GM23338 (cell line): ENCODE measurements around the gene HAT1. TPM values are rescaled to one million over a fixed set of nuclear protein-coding genes. Genes with fewer than 3 reads are reported as not detected.

ENCODE experiments used
- ATAC-seq: fragments of 200-7000 bp; cut with Tn5 transposase; 3 replicates; pipeline ENCODE4 v1.9.1; 2020
- DNase-seq: peaks from one replicate; pipeline ENCODE4 v3.0.0-alpha.2; 2015; ENCODE audit warnings: low spot score
- H2AFZ ChIP-seq: fragments of 200-600 bp; sonication (generic); 2 replicates; pipeline ENCODE4 v1.8.0; 2016; ENCODE audit warnings: antibody characterized with exemption, mild to moderate bottlenecking, moderate library complexity
- H3F3A ChIP-seq: fragments of 200-600 bp; sonication (generic); replicated peaks from 2 replicates; pipeline ENCODE4 v1.8.0; 2017; ENCODE audit warnings: antibody characterized with exemption, mixed run types, low read depth
- H3K27ac ChIP-seq: fragments of 200-600 bp; sonication (generic); 2 replicates; pipeline ENCODE4 v1.6.1; 2016; ENCODE audit warnings: low read depth
- H3K27me3 ChIP-seq: fragments of 200-600 bp; sonication (generic); 2 replicates; pipeline ENCODE4 v1.8.0; 2016; ENCODE audit warnings: mild to moderate bottlenecking, mixed run types, moderate library complexity; ENCODE audit not compliant: insufficient read depth
- H3K36me3 ChIP-seq: fragments of 200-600 bp; sonication (generic); 2 replicates; pipeline ENCODE4 v1.8.0; 2016; ENCODE audit warnings: mild to moderate bottlenecking; ENCODE audit not compliant: insufficient read depth
- H3K4me1 ChIP-seq: fragments of 200-600 bp; sonication (generic); 2 replicates; pipeline ENCODE4 v1.8.0; 2016; ENCODE audit warnings: mild to moderate bottlenecking, moderate library complexity; ENCODE audit not compliant: insufficient read depth
- H3K4me2 ChIP-seq: fragments of 200-600 bp; sonication (generic); 2 replicates; pipeline ENCODE4 v1.7.1; 2017; ENCODE audit warnings: mixed run types
- H3K4me3 ChIP-seq: fragments of 200-600 bp; sonication (generic); 2 replicates; pipeline ENCODE4 v1.6.1; 2016; ENCODE audit warnings: mixed run types
- H3K79me2 ChIP-seq: fragments of 200-600 bp; sonication (generic); replicated peaks from 2 replicates; pipeline ENCODE4 v1.8.0; 2017; ENCODE audit warnings: mild to moderate bottlenecking; ENCODE audit not compliant: insufficient read depth
- H3K9me2 ChIP-seq: fragments of 200-600 bp; sonication (generic); 2 replicates; pipeline ENCODE4 v1.8.0; 2017; ENCODE audit not compliant: insufficient read depth
- H4K20me1 ChIP-seq: fragments of 200-600 bp; sonication (generic); replicated peaks from 2 replicates; pipeline ENCODE4 v1.8.0; 2017; ENCODE audit warnings: mild to moderate bottlenecking; ENCODE audit not compliant: insufficient read depth
- H3K27ac Mint-ChIP-seq: 2 replicates; pipeline ENCODE4 v1.8.0; 2020; ENCODE audit warnings: inconsistent platforms, mild to moderate bottlenecking, moderate library complexity, mixed read lengths
- H3K27me3 Mint-ChIP-seq: 3 replicates; pipeline ENCODE4 v1.8.0; 2022; ENCODE audit warnings: low read depth, mild to moderate bottlenecking, moderate library complexity, mixed read lengths, inconsistent platforms; ENCODE audit not compliant: insufficient read depth, poor library complexity
- H3K36me3 Mint-ChIP-seq: 3 replicates; pipeline ENCODE4 v1.8.0; 2021; ENCODE audit warnings: low read depth, mild to moderate bottlenecking, inconsistent platforms, moderate library complexity, mixed read lengths
- H3K4me1 Mint-ChIP-seq: 3 replicates; pipeline ENCODE4 v1.8.0; 2020; ENCODE audit warnings: mild to moderate bottlenecking, inconsistent platforms, mixed read lengths
- H3K4me3 Mint-ChIP-seq: 3 replicates; pipeline ENCODE4 v1.8.0; 2021; ENCODE audit warnings: moderate library complexity, mild to moderate bottlenecking, inconsistent platforms, mixed read lengths
- H3K9me3 Mint-ChIP-seq: 3 replicates; pipeline ENCODE4 v1.8.0; 2020; ENCODE audit warnings: moderate library complexity, mild to moderate bottlenecking, inconsistent platforms, mixed read lengths
- CREB1 ChIP-seq: fragments of 250-450 bp; sonication (Bioruptor Pico); IDR thresholded peaks from 2 replicates; pipeline ENCODE4 v1.5.0; 2020; ENCODE audit warnings: low read depth, mild to moderate bottlenecking, moderate library complexity
- EZH2 ChIP-seq: fragments of 200-600 bp; sonication (generic); IDR thresholded peaks from one replicate; pipeline ENCODE4 v1.8.0; 2017; ENCODE audit warnings: antibody characterized with exemption, mild to moderate bottlenecking, low read depth; ENCODE audit not compliant: unreplicated experiment
- EZH2phosphoT487 ChIP-seq: fragments of 200-600 bp; sonication (generic); IDR thresholded peaks from one replicate; pipeline ENCODE4 v1.8.1; 2018; ENCODE audit warnings: antibody characterized with exemption; ENCODE audit not compliant: unreplicated experiment
- JUNB ChIP-seq: IDR thresholded peaks from one replicate; pipeline ENCODE4 v1.6.1; 2016; ENCODE audit warnings: antibody characterized with exemption; ENCODE audit not compliant: unreplicated experiment
- NANOG ChIP-seq: IDR thresholded peaks from 2 replicates; pipeline ENCODE4 v1.6.1; 2016; ENCODE audit warnings: antibody characterized with exemption, borderline replicate concordance
- POLR2AphosphoS5 ChIP-seq: IDR thresholded peaks from 2 replicates; pipeline ENCODE4 v1.6.1; 2016; ENCODE audit warnings: antibody characterized with exemption, low read depth
- STAT1 ChIP-seq: IDR thresholded peaks from one replicate; pipeline ENCODE4 v1.6.1; 2016; ENCODE audit warnings: antibody characterized with exemption; ENCODE audit not compliant: unreplicated experiment
- ZNF114 ChIP-seq: fragments of 250-450 bp; sonication (Bioruptor Pico); IDR thresholded peaks from 2 replicates; pipeline ENCODE4 v1.5.0; 2020; ENCODE audit warnings: mild to moderate bottlenecking, moderate library complexity
- ZNF331 ChIP-seq: fragments of 250-450 bp; sonication (Bioruptor Pico); IDR thresholded peaks from 2 replicates; pipeline ENCODE4 v1.5.0; 2020; ENCODE audit warnings: low read depth, mild to moderate bottlenecking, moderate library complexity
- polyA plus RNA-seq: library from polyadenylated mRNA; unstranded; fragments of >200 nt; fragmentation: Nextera tagmentation; extraction: Ambion mirVana; gene quantifications from 2 replicates; pipeline ENCODE4 v1.2.1, GENCODE V29; 2016
- total RNA-seq: library from RNA; depleted of rRNA; stranded (reverse); fragments of >200 nt; shearing (Covaris generic); gene quantifications from 2 replicates; pipeline ENCODE4 v1.2.3, GENCODE V29; 2014
- TF ChIP-seq, protein P1 (sequence below), 2 experiments: fragments of 200-600 bp in 1 of 2; sonication (generic) in 1 of 2; conservative IDR thresholded peaks; 2 replicates each; pipeline versions ENCODE4 v1.5.1 to v1.6.1; 2016 to 2017; ENCODE audit warnings: antibody characterized with exemption in 2 of 2, low read depth in 2 of 2, mild to moderate bottlenecking in 2 of 2, moderate library complexity in 1 of 2
- TF ChIP-seq, protein P2 (sequence below): IDR thresholded peaks from 2 replicates; pipeline ENCODE4 v1.6.1; 2016; ENCODE audit warnings: antibody characterized with exemption
- TF ChIP-seq, protein P3 (sequence below): IDR thresholded peaks from one replicate; pipeline ENCODE4 v1.6.1; 2018; ENCODE audit warnings: antibody characterized with exemption; ENCODE audit not compliant: unreplicated experiment

Gene HAT1
- total and polyA plus RNA-seq, 2 experiments from 2014 or later, result 67.2 to 67.5 TPM

DNA sequence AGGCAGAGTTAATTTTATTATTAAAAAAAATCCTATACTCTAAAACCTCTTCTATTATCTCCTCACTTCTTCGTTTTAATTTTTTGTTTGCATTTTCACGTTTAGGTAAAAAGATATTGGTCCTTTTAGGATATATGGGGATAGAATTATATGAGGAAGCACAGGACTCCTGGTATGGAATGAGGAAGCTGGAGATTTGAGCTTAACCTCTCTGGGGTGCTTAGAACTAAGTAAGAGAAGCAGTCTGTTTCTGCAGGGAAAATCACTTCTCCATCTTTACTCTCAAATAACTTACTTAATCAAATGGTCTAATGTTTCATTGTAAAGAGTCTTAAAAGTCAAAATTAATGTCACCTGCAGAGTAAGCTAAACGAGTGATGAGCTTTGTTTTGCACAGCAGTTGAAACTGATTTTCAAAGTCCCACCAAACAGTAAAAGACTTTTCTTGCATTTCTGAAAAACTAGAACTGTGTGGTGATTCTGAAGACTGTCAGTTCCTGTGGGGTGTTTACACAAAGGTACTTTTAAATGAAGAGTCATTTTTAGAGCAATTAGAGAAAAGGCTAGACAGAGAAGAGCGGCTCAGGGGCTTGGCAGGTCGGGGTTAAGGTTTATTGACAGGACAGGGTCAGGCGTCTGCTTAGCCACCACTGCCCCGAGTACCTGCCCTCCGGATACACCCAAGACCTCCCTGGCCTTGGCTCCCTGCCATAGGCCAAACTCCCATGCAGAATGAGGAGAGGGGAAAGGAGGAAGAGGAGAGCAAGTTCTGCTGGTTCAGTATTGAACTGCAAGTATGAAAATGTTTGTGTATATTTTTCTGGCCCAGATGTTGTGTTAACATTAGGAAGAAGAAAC, 99.0 kb downstream of the HAT1 start (continued):
- TF ChIP-seq, protein P1, sequence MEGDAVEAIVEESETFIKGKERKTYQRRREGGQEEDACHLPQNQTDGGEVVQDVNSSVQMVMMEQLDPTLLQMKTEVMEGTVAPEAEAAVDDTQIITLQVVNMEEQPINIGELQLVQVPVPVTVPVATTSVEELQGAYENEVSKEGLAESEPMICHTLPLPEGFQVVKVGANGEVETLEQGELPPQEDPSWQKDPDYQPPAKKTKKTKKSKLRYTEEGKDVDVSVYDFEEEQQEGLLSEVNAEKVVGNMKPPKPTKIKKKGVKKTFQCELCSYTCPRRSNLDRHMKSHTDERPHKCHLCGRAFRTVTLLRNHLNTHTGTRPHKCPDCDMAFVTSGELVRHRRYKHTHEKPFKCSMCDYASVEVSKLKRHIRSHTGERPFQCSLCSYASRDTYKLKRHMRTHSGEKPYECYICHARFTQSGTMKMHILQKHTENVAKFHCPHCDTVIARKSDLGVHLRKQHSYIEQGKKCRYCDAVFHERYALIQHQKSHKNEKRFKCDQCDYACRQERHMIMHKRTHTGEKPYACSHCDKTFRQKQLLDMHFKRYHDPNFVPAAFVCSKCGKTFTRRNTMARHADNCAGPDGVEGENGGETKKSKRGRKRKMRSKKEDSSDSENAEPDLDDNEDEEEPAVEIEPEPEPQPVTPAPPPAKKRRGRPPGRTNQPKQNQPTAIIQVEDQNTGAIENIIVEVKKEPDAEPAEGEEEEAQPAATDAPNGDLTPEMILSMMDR (conservative IDR thresholded peaks at IDR 0.05; ENCODE audit: low read depth in 2 of 2), result no peak
- no peak for TF ChIP-seq CREB1
- TF ChIP-seq EZH2phosphoT487, result no peak
- no peak for TF ChIP-seq NANOG
- TF ChIP-seq, protein P2, sequence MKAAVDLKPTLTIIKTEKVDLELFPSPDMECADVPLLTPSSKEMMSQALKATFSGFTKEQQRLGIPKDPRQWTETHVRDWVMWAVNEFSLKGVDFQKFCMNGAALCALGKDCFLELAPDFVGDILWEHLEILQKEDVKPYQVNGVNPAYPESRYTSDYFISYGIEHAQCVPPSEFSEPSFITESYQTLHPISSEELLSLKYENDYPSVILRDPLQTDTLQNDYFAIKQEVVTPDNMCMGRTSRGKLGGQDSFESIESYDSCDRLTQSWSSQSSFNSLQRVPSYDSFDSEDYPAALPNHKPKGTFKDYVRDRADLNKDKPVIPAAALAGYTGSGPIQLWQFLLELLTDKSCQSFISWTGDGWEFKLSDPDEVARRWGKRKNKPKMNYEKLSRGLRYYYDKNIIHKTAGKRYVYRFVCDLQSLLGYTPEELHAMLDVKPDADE, result no peak
- no peak for TF ChIP-seq ZNF114 (CRISPR knock-in tag)
- TF ChIP-seq, protein P3, sequence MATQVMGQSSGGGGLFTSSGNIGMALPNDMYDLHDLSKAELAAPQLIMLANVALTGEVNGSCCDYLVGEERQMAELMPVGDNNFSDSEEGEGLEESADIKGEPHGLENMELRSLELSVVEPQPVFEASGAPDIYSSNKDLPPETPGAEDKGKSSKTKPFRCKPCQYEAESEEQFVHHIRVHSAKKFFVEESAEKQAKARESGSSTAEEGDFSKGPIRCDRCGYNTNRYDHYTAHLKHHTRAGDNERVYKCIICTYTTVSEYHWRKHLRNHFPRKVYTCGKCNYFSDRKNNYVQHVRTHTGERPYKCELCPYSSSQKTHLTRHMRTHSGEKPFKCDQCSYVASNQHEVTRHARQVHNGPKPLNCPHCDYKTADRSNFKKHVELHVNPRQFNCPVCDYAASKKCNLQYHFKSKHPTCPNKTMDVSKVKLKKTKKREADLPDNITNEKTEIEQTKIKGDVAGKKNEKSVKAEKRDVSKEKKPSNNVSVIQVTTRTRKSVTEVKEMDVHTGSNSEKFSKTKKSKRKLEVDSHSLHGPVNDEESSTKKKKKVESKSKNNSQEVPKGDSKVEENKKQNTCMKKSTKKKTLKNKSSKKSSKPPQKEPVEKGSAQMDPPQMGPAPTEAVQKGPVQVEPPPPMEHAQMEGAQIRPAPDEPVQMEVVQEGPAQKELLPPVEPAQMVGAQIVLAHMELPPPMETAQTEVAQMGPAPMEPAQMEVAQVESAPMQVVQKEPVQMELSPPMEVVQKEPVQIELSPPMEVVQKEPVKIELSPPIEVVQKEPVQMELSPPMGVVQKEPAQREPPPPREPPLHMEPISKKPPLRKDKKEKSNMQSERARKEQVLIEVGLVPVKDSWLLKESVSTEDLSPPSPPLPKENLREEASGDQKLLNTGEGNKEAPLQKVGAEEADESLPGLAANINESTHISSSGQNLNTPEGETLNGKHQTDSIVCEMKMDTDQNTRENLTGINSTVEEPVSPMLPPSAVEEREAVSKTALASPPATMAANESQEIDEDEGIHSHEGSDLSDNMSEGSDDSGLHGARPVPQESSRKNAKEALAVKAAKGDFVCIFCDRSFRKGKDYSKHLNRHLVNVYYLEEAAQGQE, result no peak
- no peak for TF ChIP-seq ZNF331 (CRISPR knock-in tag)
- TF ChIP-seq EZH2, result no peak
- TF ChIP-seq POLR2AphosphoS5, result no peak
- TF ChIP-seq STAT1, result no peak

DNA sequence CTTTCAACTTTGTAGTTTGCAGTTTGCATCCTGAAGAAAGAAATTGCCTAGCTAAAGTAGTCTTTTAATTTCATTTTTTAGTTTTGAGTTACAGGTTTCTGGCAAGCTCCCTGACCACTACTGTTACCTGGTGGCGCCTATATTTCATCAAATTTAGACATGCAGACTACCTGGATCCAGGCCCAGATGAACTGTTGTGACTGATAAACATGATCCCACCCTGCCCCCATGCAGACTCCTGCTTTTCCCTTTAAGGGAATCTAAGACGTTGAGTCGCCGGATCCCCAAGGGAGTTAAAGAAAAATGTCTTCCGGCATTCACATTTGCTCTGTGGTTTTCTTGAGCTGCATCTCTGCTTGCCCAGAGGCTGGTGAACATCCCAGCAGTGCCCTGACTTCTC, 99.7 kb downstream of the HAT1 start:
- Histone ChIP-seq H3K27me3 (no peaks in the 10 kb centered on the region), H3K36me3 (no peaks in the 10 kb centered on the region), H3F3A (no peaks in the 10 kb centered on the region), H2AFZ (no peak overlapping the region), H3K27ac (no peak overlapping the region), H3K4me1 (peaks cover 14% of the 10 kb centered on the region; the same call in 1 of the 2 replicates), H3K79me2 (no peaks in the 10 kb centered on the region), H3K9me2 (no peaks in the 10 kb centered on the region), H4K20me1 (no peaks in the 10 kb centered on the region), H3K4me3 (0 out of 2 replicates have a peak overlapping the region, but pooled peaks have one; percentile 5), H3K4me2 (peak overlapping the region; percentile 16; the same call in 1 of the 2 replicates)
- DNase-seq (peak; percentile 37), ATAC-seq (peak; percentile 78)
- no peaks in the 10 kb centered on the region for H3K9me3 Mint-ChIP-seq
- peak overlapping the region; percentile 75 for H3K27ac Mint-ChIP-seq
- peaks cover 14% of the 10 kb centered on the region for H3K4me1 Mint-ChIP-seq
- H3K36me3 Mint-ChIP-seq, result no peaks in the 10 kb centered on the region
- peak overlapping the region; percentile 14; the same call in 2 of the 3 replicates for H3K4me3 Mint-ChIP-seq
- H3K27me3 Mint-ChIP-seq, result peaks cover 3% of the 10 kb centered on the region
- TF ChIP-seq EZH2phosphoT487 (no peak), JUNB (no peak), STAT1 (no peak)
